ENCODE measurements around the gene LSP1.
"Not testable (repeated sequence)": the region's sequence is repeated elsewhere in the genome, so short reads cannot be mapped to it uniquely, and the experiment has no call there.

Gene LSP1, protein sequence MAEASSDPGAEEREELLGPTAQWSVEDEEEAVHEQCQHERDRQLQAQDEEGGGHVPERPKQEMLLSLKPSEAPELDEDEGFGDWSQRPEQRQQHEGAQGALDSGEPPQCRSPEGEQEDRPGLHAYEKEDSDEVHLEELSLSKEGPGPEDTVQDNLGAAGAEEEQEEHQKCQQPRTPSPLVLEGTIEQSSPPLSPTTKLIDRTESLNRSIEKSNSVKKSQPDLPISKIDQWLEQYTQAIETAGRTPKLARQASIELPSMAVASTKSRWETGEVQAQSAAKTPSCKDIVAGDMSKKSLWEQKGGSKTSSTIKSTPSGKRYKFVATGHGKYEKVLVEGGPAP

DNA sequence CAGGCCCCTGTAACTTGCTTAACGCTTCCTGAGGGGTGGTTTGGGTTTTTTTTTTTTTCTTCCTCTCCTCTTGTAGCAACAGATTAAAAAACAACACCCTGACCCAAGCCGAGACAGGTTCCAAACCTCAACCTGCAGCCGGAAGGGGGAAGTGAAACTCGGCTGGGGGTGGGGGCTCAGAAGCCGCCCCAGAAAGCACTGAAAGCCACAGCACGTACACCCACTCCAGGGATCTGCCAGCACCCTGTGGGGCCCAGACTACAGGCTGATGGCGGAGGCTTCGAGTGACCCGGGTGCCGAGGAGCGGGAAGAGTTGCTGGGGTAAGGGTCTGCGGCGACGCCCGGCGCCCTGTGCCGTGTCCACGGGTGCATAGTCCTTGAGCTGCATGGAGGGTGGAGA is at the start of gene LSP1:
Gene LSP1, plus strand, starts transcription at position 208 of the 400 bp plus-strand sequence. Its CDS starts 61 bp downstream, at position 269.
- DNase-seq, result no peak

DNA sequence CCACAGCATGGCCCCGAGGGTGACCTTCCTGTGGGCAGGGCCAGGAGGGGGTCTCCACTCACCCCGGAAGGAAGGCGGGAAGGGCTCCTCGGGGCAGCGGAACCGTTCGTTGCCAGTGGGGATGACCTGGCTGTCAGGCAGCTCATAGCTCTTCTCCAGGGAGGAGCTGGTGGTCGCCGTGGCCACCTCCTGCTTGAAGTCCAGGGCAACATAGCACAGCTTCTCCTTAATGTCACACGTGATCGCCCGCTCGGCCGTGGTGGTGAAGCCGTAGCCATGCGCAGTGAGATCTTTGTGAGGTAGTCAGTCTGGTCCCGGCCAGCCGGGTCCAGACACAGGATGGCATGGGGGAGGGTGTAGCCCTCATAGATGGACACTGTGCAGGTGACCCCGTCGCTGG is 49.6 kb upstream of the LSP1 start:
- no peak for DNase-seq

DNA sequence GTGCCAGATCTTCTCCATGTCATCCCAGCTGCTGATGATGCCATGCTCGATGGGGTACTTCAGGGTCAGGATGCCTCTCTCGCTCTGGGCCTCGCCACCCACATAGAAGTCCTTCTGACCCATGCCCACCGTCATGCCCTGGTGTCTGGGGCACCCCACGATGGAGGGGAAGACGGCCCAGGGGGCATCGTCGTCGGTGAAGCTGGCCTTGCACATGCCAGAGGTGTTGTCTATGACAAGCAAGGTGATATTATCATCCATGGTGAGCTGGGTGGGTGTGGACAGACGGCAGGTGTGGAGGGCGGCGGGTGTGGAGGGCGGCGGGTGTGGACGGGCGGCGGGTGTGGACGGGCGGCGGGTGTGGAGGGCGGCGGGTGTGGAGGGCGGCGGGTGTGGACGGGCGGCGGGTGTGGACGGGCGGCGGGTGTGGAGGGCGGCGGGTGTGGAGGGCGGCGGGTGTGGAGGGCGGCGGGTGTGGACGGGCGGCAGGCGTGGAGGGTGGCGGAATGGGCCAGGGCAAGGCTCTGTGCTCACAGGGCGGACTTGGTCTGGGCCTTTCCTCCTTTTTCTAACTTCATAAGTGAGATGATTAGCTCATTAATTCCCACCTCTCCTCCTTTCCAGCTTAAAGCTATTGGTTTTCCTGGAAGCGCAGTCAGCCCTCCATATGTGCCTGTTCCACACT is 48.9 kb upstream of the LSP1 start:
- not testable (repeated sequence) for DNase-seq

DNA sequence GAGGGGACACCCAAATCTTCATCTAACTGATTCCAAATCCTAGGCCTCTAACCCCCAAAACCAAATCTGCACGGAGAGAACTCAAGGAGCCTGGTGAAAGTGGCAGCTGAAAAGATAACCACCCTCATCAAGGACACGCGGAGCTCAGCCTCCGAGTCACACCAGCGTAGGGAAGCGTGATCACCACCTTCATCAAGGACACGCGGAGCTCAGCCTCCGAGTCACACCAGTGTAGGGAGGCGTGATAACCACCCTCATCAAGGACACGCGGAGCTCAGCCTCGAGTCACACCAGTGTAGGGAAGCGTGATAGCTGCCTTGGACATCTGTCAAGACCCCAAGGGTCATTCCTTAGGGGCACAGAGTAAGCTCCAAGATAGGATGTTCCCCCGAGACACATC is 47.4 kb upstream of the LSP1 start:
- no peak for DNase-seq

DNA sequence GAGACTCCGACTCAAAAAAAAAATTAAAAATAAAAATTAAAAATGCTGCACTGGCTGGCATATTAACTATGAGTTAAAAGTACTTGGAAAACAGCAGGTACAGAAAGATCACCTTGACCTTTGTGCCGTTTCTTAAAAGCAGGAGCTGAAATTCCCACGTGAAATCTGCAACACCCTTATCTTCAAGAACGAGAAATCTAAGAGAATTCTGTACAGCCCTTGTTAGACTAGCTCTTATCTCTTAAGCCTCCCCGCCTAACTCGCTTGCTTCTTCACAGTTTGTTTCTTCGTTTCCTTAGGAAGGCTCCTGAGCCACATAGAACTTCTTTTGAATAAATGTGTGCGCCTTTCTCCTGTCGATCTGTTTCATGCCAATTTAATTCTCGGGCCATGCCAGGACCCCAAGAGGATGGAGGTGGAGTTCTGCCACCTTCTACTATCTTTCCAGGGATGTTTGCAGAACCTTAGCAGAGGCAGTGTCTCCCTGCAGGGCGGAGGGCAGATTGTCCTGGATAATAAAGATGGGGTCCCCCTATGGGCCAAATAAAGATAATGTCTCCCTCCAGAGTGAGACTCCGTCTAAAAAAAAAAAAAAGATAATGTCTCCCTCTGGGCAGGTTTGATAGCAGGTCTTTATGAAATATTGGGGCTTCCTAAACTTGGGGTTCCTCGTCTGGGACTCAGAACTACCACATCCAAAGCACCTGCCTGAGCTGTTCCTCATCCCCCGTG is 45.5 kb upstream of the LSP1 start:
- DNase-seq, result no peak

DNA sequence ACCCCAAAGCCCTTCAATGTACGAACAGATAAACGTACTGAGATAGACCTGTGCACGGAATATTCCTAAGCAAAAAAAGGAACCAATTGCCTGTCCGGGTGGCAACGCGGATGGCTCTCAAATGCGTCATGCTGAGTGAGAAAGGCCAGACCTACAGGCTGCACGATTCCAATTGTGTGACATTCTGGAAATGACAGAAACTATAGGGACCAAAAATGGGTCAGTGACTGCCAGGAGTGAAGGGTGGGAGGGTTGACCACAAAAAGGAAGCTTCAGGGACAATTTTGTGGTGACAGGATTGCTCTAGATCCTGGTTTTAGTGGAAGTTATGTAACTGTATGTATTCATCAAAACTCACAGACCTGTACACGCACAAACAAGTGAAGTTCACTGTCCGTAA is 42.1 kb upstream of the LSP1 start:
- DNase-seq, result no peak

DNA sequence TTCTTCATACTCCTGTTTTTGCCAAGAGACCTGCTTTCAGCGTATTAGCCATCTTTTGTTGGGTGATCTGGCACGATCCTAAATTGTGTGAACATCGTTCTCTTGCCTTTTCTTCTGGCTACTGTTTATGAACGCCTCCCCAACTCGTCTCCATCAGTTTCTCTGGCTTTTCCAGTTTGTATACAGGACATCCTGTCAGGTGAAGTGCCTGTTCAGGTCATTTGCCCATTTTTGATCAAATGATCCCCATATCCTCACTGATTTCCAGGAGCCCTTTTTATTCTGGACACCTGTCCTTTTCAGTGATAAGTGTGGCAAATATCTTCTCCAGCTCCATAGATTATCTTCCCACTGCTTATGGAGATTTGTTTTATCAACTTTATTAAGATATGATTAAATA is 40.6 kb upstream of the LSP1 start:
- DNase-seq, result no peak

DNA sequence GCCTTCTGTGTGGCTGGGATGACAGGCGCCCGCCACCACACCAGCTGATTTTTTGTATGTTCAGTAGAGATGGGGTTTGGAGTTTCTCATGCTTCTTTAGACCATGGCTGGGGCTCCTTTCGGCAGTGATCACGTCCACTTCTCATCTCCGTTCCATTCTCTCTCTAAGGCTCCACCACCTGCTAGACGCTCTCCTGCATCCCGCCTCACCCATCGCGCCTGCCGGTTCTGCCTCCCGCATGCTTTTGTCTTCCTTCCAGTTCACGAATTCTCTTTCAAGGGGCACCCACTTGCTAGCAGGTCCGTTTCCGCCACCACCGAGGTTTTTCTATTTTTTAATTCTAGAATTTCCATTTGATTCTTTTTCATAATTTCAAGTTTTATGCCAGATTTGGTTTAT is 40.1 kb upstream of the LSP1 start:
- DNase-seq, result no peak

DNA sequence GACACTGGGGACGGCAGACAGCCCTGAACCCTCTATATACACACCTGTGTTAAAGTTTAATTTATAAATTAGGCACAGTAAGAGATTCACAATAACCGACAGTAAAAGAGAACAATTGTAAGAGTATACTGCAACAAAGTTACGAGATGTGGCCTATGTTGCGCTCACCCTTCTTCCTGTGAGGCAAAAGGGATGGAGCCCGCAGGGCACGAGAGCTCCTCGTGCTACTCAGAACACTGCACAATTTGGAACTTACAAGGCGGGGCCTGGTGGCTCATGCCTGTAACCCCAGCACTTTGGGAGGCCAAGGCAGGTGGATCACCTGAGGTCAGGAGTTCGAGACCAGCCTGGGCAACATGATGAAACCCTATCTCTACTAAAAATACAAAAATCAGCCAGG is 39.5 kb upstream of the LSP1 start:
- DNase-seq, result not testable (repeated sequence)

DNA sequence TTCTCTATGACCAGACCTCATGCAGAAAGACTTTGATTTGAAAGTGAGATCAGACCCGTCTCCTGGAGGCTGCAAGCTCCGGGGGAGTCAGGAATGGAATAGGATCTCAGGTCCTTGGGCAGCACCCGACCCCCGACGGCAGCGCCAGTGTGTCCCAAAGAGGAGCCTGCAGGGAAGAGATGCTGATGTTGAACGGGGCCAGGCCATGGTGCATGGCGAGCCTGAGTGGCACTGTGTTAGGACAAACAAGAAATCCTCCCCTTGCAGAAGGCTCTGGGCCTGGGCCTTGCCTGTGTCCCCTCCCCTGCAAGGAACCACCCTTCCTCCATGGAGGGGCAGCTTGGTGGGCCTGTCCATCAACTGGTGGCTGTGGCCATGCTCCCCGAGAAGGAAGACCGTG is 38.2 kb upstream of the LSP1 start:
- DNase-seq, result no peak

DNA sequence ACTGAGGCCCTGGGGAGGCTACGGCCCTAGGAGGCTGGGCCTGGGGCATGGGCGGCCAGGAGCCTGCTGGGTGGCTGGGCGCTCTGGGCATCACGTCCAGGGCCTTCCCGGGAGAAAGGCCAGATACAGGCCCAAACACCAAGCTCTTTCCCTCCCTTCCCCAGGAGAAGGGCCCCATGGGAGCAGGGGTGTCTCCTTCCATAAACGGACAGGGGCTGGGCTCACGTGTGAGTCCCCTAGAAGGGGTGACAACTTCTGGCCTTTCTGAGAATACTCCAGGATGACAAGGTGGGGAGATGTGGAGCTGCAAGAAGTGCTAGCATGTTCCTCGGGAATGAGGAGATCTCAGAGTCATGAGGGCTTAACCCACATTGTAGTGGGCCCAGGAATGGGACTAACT is 37.6 kb upstream of the LSP1 start:
- DNase-seq, result no peak

DNA sequence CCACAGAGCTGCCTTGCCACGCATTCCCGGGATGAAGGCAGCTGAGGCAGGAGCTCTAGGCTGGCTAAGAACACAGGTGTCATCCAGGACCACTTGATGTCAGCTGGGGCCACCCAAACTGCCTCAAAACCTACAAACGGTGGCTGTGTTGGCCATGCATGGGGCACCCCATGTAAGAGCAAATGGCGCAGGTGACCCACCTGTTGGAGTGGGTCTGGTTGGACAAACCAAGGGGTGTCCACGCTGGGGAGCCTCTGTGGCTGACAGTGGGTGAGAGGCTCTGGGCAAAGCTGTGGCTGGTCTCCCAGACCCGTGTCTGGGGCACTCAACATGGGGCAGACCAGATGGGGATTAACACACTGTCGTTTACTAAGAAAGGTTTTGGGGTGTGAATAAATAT is 37.1 kb upstream of the LSP1 start:
- DNase-seq, result no peak

DNA sequence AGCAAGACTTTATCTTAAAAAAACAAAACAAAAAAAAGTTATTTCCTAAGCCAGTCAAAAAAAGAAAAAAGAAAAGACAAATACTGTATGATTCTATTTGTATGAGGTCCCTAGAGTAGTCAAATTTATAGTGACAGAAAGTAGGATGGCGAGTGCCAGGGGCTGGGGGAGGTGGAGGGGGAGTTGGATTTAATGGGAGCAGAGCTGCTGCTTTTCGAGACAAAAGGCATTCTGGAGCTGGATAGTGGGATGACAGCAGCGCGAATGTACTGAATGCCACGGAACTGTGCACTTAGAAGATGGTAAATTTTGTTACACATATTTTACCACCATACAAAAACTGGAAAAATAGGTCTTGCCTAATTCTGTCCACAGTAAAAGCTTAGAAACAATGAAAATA is 35.9 kb upstream of the LSP1 start:
- DNase-seq, result no peak

DNA sequence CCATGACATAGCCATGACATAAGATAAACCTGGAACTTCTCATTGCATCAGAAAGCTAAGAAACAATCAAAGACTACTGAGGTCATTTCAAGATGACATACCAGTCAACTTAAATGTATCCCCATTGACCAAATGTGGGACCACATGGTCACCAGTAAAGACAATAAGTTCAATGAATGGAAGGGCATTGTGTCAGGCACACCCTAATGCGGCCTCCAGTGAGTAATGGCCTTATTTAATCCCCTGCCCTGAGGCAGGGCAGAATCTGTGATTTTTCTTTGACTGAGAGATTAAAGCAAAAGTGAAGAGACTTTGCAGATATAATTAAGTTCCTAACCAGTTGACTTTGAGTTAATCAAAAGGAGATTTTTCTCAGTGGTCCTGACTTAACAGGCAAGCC is 35.4 kb upstream of the LSP1 start:
- DNase-seq, result no peak

DNA sequence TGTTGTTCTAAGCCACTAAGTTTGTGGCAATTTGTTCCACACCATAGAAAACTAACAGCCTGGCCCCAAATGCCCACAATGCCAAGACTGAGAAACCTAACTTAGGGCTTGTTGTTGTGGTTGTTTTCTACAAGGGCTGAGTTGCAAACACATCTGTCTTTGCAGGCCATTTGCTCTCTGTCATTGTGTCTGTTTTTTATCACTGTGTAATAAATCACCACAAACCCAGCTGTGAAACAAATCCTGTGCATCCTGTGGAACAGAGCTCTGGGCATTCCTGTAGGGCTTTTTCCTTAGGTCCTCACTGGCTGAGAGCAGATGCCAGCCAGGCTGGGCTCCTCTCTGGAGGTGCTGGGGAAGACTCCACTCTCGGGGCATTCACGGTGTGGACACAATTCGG is 33.8 kb upstream of the LSP1 start:
- no peak for DNase-seq

DNA sequence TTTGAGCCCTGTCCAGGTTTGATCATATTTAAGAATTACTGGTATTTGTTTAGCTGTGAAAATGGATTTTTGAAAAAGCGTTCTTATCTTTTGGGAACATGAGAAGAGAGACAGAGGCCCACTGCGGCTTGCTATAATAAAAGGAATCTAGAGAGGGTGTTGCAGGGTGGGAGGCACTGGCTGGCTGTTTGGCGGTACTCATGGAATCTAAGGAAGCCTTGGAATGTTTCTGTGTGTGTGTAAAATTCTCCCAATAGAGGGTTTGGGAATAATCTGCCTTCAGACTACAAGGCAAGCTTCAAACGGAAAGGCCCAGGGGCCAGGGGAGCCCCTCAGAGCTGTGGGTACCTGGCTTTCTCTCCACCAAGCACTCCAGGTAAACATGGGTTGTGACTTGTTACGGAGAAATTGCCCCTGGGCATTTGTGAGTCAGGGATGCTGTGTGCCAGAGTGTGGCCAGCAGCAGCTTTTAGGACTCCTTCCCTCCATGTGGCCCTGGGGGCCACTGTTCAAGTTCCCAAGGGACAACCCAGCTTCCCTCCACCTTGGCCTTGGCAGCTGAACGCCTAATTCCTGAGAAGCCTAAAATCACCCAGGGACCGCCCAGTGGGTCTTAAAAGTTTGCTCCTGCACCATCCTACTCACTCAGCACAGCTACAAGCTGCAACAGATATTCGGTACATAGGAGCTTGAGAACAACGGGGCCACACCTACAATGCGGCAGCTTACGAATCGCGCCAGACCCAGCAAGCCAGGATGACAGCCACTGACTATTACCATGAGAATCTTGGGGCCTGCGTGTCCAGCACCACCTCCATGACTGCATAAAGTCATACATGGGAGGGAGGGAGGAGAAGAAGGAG is 32.2 kb upstream of the LSP1 start:
- DNase-seq, result no peak

DNA sequence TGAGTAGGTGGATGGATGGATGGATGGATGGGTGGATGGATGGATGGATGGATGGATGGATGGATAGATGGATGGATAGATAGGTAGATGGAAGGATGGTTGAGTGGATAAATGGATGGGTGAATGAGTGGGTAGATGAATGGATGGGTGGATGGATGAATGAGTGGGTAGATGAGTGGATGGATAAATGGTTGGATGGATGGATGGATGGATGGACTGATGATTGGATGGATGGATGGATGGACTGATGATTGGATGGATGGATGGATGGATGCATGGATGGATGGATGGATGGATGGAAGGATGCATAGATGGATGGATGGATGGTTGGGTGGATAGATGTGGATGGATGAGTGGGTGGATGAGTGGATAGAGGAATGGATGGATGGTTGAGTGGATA is 31.3 kb upstream of the LSP1 start:
- DNase-seq, result no peak

DNA sequence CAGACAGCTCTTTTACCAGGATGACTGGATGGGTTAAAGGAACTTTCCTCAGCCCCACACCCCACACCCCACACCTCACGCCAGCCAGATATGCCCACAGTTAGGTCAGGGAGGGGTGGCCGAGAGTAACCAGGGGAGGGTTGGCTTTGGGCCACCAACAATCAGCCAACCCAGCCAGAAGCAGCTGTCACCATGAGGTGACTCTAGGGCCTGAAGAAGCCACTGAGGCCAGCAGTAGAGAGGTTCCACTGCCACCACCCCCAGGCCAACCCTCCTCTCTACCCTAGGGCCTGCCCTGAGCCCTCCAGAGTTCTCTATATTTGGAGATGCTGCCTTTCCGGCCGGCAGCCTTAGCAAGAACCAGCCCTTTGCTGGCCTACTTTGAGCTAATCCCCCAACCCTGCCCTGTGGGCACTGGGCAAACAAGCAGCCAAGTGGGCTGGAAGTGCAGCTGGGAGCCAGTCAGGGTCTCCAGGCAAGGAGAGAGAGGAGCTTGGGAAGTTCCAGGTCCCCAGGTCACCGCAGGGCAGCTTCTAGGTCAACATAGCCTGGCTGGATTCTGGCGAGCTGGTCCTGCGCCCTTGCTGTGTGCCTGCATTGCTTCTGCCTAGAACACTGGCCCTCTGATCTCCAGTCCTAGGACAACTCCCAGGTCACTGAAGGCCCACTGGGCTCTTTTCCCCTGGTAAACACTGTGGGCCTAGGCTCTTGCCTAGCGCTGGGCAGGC is 30.1 kb upstream of the LSP1 start:
- no peak for DNase-seq

DNA sequence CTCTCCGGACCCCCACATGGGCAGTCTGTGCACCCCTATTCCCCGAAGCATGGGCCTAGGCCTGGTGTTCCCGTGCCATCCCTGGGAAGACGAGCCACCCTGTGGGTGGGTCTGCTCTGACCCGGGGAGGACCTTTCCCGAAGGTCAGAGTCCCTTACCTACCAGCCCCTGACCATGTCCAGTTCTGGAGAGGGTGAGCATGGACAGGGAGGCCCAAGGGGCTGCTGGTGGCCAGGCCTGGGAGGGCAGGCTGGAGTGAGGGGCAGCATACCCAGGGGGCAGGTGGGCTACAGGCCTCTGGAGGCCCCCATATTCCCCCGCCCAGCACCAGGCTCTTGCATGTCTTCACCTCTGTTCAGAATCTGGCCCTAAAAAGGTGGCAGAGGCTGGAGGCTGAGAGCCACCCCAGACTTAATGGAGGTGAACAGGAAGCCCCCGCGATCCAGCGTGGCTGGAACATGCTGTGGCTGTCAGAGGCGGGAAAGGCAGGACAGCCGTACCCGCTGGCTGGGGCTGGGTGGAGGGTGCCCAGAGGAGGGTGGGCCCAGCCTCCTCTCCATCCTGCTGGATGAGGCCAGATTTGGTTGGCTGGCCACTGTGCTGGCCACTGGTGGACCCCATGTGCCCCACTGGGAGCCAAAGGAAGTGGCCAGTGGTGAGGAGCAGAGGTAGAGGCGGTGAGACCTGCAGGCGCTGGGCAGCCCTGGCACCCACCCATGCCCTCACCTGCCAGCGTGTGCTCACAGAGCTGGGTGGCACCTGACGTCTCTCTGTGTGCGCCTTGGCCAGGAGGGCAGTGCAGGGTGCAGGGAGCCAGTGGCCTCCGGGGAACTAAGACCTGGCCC is 29.3 kb upstream of the LSP1 start:
- DNase-seq, result no peak

DNA sequence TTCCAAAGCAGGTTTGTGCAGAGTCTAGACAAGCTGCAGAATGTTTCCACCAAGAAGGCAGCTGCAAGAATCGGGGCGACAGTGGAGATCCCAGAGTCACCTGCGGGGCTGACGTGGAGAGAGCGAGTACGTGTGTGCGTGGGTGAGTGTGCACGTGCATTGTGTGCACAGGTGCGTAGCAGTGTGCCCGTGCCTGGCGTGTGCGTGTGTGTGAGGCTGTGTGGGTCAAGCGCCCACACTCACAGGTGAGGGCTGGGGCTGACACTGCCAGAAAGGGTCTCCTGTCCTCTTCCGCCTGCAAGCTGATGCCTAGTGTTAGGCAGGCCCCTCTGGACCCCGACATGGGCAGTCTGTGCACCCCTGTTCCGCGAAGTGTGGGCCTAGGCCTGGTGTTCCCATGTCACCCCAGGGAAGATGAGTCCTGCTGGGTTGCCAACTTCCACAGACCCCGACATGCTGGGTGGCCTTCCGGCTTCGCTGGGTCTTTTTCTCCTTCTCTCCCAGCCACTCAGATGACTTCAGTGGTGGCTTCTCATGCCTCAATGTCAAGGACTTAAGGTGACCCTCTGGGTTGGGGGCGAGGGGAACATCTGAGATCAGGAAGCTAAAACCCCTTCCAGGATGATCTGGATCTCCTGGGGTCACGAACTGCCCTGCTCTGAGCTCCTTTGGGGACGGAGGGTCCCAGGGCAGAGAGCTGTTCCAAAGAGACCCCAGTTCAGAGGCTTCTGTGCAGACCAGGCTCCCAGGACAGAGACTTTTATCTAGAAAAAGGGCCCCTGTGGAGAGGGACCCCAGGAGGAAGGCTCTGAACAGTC is 28.5 kb upstream of the LSP1 start:
- DNase-seq, result no peak

Data from NCI-H345 (cell line).